GM18505 (cell line): ENCODE measurements around the gene COX19.

Experiments
- ATAC-seq: cut with Tn5 transposase; IDR thresholded peaks from one replicate; pipeline ENCODE4 v1.9.1; 2021; ENCODE audit not compliant: unreplicated experiment
- POLR2A ChIP-seq: IDR thresholded peaks from 4 replicates; pipeline ENCODE4 v1.6.1; 2011; ENCODE audit warnings: borderline replicate concordance; ENCODE audit not compliant: insufficient read depth, insufficient read length; ENCODE audit errors: extremely low read depth

The COX19 gene

DNA sequence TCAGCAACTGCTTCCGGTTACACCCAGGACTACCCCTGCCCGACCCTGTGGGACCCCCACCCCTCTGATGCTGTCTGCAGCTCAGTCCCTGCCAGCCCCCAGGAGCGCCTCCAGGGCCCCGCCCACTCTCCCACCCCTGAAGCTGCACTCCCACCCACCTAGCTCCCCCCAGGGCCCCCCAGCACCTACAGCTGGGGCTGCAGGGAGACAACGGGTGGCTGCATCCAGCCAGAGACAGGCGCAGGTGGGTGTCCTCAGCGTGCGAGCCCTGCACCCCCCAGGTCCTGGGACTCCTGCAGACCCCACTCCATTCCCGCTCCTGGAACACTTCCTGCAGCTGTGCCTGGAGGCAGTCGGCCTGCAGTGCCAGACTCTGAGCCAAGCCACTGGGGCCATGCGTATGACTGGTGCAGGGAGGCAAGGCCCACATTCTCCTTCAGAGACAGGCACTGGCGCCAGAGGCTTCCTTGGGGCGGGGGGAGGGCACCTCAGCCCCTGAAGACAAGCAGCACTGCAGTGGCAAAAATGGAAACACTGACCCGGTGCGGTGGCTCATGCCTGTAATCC, 13.7 kb upstream of the COX19 start:
- ATAC-seq, result no peak
- no peak for TF ChIP-seq POLR2A

GRCh38 chr7:988426-988911, 13.1 kb upstream of the COX19 start:
- no peak for TF ChIP-seq POLR2A
- ATAC-seq, result no peak

- no peak for TF ChIP-seq POLR2A
- ATAC-seq, result no peak
Measured at GRCh38 chr7:987909-988308, 12.6 kb upstream of the COX19 start.

DNA sequence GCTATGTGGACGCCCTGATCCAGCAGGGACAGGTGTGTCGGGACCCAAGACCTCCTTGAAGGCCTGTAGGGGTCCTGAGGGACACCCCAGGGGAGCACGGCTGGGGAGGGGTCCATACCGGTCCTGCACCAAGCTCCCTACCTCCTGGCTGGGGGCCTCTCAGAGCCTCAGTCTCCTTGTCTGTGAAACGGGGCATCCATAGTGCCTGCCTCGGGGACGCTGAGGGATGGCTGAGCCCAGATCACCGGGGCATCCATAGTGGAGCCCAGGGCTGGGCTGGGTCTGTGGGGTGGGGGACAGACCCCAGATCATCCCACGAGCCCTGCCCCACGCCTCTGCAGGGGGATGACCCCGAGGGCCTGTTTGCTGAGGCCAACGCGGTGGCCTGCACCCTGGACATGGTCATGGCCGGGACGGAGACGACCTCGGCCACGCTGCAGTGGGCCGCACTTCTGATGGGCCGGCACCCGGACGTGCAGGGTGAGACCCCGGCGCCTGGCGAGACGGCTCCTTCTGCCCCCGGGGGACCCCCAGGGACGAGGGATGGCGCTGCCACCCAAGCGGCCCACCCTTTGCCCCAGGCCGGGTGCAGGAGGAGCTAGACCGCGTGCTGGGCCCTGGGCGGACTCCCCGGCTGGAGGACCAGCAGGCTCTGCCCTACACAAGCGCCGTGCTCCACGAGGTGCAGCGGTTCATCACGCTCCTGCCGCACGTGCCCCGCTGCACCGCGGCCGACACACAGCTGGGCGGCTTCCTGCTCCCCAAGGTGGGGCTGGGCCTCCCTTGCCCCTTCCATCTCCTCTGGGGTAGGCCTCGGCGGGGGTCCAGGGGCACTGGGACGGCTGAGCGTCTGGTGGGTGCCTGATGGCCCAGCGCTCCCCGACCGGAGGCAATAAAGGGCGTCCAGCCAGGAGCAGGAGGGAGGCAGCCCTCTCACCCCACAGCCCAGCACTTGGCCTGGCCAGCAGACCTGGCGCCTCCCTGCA, 11.7 kb upstream of the COX19 start:
- TF ChIP-seq POLR2A, result no peak
- no peak for ATAC-seq

GRCh38 chr7:985915-986741, 10.8 kb upstream of the COX19 start:
- no peak for TF ChIP-seq POLR2A
- ATAC-seq, result no peak

GRCh38 chr7:985127-985416, 9.7 kb upstream of the COX19 start:
- no peak for ATAC-seq

GRCh38 chr7:984361-985126, 9.2 kb upstream of the COX19 start:
- no peak for TF ChIP-seq POLR2A
- ATAC-seq, result no peak

More at GRCh38 chr7:985127-985416, 9.7 kb upstream of the COX19 start:
- no peak for TF ChIP-seq POLR2A

DNA sequence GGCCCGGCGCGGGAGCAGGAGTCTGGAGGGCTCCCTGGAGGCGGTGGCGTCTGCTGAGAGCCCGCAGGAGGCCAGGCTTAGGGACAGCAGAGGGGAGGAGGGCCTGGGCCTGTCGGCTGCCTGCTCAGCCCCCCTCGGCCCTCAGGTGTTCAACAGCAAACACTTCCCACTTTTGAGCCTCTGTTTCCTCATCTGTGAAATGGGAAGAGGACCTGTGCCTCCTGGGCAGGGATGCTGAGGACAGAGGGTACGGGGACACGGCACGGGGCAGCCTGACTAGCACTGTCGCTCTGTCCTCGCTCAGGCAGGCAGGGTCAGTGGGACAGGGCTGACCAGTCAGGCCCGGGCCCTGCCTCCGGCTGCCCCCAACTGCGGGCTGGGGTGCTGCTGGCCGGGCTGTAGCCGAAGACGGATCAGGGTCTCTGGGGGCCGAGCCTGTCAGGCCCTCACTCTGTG, 8.3 kb upstream of the COX19 start:
- ATAC-seq, result no peak
- TF ChIP-seq POLR2A, result no peak

DNA sequence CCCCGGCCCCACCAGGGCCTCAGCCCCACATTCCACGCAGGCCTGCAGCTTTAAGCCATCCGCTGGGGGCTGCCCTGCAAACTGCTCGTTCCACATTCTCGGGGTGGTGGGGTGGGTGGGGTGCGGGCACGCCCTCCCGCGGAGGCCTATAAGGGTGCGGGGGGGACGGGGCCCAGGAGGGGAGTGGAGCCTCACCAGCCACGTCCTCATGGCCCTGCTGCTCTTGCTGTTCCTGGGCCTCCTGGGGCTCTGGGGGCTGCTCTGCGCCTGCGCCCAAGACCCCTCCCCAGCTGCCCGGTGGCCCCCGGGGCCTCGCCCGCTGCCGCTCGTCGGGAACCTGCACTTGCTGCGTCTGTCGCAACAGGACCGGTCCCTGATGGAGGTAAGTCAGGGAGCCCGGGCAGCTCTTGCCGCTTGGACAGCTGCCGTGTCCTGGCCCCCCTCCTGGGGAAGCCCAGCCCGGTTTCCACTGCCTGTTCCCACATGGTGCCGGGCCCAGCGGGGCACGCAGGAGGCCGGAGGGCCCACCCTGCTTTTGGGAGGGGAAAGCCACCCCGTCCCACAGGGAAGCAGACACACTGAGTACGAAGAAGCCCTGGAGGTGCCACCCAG, 7.8 kb upstream of the COX19 start, which contains the start of gene CYP2W1:
TSS of gene CYP2W1 (plus strand) at position 178 of the 612 bp plus-strand sequence. CDS start at position 209, 31 bp downstream.
- no peak for ATAC-seq
- TF ChIP-seq POLR2A, result no peak

DNA sequence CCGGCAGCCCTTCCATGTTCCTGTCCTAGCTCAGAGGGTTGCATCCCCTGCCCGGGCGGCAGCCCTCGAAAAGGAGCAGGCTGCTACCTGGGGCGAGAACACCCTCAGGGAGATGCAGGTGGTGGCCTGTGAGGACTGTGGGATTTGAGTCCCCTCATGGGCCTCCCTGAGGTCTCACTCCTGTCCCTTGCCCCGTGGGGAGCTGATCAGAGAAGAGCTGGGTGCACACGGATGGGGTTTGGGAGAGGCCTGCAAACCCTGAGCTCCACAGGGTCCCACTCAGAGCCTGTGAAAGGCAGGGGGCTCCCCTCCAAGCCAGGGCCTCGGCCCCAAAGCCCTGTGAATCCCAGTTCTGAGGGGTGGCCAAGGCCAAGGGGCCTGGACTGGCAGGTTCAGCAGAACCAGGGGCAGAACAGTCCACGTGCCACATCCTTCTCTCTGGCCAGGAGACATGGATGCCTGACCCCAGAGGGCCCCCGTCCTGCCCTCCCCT, 7.2 kb upstream of the COX19 start:
- no peak for TF ChIP-seq POLR2A
- ATAC-seq, result no peak

DNA sequence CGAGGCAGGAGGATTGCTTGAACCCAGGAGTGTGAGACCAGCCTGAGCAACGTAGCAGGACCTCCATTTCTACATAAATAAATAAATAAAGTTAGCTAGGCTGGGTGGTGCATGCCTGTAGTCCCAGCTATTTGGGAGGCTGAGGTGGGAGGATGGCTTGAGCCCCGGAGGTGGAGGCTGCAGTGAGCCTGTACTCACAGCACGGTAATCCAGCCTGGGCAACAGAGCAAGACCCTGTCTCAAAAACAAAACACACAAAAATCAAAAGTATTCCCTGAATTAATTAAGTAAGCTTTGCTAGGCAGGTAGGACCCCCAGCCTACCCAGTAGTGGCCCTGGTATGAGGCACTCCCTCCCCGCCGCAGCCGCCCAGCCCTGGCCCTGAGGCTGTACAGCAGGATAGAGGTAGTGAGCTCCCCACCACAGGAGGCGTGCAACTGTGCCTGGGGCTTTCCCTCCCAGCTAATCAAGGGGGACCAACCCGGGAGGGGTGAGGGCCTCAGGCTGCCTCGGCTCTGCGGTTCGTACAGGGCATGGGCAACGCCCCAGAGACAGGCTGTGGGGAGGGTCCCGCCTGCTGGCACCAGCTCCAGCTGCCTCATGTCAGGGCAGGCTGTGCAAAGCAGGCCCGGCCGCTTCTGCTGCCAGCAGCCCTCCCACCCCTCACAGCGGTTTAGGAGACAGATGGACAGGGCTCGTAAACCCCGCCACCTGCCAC, 6.6 kb upstream of the COX19 start:
- no peak for TF ChIP-seq POLR2A
- ATAC-seq, result no peak

DNA sequence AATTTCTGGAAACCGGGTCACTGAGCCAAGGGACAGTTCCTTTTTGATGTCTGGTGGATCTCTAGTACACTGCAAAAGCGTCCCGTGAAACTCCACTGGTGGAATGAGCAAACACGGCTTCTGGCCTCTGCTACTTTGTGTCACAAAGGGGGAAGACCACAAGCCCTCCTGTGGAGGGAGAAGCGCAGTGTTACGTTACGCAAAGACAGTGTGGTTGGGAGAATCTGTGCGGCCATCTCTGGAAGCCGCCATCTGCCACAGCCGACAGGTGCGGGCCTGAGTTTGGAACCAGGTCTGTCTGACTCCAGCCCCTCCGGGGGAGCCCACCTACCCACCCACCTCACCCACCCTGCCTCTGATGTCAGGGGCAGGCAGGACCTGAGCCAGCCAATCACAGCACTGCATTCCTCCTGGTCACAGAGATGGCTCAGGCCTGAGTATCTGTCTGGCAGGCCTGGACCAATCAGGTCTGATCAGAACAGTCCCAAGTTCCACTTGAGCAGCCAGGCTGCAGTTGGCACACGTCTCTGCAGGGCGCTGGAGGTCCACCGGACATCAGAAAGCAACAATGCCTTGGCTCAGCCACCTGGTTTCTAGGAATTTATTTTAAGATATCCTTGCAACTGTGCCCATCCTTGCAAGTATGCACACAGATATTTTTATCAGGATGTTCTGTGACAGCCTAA, 4.7 kb upstream of the COX19 start:
- no peak for ATAC-seq
- no peak for TF ChIP-seq POLR2A

- no peak for TF ChIP-seq POLR2A
- ATAC-seq, result no peak
Measured at GRCh38 chr7:979151-979550, 3.8 kb upstream of the COX19 start.
